ENCODE data around the gene PLA2G4A. TPM values are rescaled to one million over a fixed set of nuclear protein-coding genes. Genes with fewer than 3 reads are reported as not detected.

Gene PLA2G4A
- total RNA-seq, 1 experiment from 2014 or later: 17.4 TPM

DNA sequence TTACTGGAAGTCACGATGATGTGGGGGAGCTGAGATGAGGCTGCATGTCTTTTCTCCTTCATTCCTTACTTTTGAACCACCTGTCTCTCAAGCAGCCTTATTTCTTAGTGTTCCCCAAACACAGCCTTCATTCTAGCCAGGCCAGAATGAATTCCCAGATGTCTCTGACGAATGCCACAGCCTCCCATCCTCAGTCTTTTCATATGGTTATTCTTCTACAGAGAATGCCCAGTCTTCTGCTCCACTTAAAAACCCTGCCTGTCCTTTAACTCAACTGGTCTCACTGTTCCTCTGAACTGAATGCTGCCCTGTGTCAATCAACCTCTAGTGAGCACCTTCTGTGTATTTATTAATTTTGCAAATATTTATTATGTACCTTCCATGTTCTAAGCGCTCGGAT lies 156.2 kb downstream of the PLA2G4A start:
- DNase-seq (ENCODE audit: low read depth): no peak
- in situ Hi-C loops (cut with HindIII; ENCODE audit: low pct_unique_long_range_greater_than_20kb, low sequenced_read_pairs): no loop called here

DNA sequence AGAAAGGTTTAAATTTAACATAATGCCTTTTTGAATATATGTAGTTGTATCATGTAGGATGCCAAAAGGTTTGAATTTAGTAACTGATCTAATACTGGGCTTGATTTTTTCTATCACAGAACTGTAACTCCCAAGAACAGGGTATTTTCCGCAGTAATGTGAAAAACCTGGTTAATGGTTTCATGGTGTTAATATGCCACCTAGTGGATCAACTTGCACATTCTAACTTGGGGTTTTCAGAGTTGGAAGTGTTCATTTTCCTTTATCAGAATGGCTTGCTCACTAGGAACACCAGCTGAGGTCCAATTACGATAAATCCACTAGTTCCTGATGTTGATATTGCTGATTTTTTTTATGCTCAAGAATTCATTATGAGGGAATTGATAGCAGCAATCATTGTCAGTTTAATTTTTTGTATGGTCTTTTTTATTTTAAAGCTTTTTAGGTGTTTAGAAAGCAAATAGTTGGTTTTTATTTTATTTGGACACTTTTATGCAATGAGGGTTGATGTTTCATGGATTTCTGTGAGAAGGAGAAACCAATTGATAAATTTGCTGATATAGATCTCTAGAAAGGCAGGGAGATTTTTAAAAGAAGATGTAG lies 157.2 kb downstream of the PLA2G4A start:
- in situ Hi-C loops (cut with HindIII; ENCODE audit: low pct_unique_long_range_greater_than_20kb, low sequenced_read_pairs): no loop called here
- DNase-seq (ENCODE audit: low read depth): peak; percentile 42

DNA sequence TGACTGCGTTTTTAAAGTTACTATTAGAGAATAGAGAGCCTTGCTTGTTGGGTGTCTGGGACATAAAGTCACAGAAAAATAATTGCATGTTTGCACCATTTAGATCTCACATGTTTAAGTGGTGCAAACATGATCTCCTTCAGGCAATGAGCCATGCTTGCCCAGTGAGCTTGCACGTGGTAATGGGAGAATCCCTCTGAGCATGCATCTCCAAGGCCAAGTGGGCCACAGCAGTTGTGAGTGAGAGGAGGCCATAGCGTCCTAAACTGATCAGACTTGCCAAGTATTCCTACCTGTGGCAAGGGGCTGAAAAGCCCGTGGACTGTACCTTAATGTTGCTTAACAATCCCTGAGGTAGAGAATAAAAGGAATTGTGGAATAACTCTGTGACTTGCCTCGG lies 158.3 kb downstream of the PLA2G4A start:
- in situ Hi-C loops (cut with HindIII; ENCODE audit: low pct_unique_long_range_greater_than_20kb, low sequenced_read_pairs): no loop called here
- DNase-seq (ENCODE audit: low read depth): no peak

DNA sequence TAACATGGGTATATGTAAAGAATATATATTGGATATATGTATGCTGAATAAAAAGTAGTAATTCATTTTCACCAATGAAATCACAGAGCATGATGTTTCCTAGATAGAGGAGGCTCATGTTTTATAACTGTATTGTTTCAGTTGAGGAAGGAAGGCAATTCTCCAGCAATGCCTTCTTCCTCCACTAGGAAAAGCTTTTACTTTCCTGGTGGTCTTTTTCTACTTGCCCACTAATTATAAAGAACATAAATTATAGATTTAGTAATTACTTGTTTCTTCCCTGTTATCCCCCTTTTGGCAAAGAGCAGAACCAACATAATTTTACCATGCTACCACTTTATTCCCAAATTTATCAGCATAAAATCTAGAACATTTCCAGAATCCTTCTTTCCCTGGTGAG lies 159.0 kb downstream of the PLA2G4A start:
- in situ Hi-C loops (cut with HindIII; ENCODE audit: low pct_unique_long_range_greater_than_20kb, low sequenced_read_pairs): no loop called here
- DNase-seq (ENCODE audit: low read depth): no peak

DNA sequence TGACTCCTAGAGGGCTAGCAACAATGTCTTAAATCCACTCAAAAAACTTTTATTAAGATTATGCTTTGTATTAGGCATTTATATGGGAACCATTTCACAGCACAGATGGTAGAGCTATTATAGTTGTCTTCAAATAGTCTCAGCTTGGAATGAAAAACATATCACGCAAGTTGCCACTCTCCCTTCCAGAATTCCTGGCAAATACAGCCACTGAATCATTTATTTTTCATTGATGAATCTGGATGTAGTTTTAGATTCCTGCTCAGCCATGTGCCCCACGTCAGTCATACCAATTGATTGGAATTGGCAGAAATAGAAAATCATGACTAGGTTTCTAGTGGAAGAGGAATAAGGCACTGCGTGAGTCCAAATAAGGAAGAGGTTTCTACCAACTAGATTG lies 165.2 kb downstream of the PLA2G4A start:
- DNase-seq (ENCODE audit: low read depth): no peak
- in situ Hi-C loops (cut with HindIII; ENCODE audit: low pct_unique_long_range_greater_than_20kb, low sequenced_read_pairs): no loop called here

DNA sequence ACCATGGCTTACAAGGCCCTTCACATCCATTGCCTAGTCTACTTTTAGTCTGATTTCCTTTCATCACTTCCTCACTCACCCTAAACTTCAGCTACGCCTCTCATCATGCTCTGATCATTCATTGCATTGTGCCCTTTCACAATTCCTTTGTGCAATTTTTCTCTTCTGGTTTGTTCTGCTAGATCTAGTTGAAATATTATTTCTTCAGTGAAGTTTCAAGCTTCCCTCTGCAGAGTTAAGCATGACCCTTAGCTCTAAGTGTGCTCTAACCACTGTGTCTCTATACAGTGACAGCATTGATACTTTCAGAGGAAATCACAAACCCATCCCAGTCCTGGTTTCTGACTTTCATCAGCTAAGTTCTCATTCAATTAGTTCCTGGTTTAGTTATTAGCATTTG lies 166.1 kb downstream of the PLA2G4A start:
- in situ Hi-C loops (cut with HindIII; ENCODE audit: low pct_unique_long_range_greater_than_20kb, low sequenced_read_pairs): no loop called here
- DNase-seq (ENCODE audit: low read depth): no peak

DNA sequence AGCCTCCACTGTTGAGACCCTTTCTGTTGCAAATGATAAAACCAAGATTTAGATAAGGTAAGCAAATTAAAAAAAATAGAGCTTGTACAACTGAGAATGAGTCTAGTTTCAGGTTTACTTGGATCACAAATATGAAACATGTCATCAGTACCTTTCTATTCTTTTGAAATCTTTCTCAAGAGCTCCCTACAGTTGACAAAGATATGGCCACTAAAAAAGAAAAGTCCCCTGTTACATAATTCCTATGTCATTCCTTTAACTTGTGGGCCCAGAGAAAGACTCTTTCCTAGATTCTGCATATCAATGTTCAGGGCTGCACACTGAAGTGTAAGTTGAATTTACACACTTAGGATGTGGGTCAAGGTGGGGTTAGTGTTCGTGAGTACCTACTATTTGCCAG lies 168.1 kb downstream of the PLA2G4A start:
- no peak for DNase-seq (ENCODE audit: low read depth)
- in situ Hi-C loops (cut with HindIII; ENCODE audit: low pct_unique_long_range_greater_than_20kb, low sequenced_read_pairs): no loop called here

DNA sequence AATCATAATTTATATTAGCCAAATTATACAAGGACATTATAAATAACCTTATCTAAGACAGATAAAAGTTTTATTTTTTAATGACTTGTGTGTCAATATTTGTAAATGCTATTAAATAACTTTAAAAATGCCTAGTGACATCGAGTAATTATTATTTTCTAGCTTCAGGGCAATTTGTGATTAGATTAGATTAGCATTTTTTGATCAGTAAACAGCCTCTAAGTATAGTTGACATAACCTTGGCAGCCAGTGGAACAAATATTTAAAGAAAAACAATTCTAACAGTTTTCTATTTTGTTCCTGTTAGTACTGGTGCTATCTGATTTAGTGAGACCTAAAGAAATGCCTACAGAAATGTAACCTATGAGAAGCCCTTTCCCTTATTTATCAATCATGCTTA lies 169.1 kb downstream of the PLA2G4A start:
- no peak for DNase-seq (ENCODE audit: low read depth)
- in situ Hi-C loops (cut with HindIII; ENCODE audit: low pct_unique_long_range_greater_than_20kb, low sequenced_read_pairs): no loop called here

DNA sequence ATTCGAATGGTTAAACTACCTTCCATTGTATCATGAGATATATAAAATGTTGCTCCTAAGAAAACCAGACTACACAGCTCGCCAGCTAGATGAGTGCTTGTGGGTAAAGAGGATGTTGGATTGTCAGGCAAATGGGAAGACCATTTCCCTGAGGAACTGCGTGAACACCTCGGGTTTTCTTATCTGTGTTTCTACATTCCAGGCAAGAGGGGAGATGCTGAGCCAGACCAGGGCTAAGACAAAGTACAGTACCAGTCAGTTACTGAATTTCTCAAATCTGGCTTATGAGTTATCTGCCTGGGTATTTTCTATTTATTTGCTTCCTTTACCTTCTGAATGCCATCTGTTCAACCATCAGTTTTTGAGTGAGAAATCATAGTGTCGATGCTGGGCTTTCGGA lies 170.8 kb downstream of the PLA2G4A start:
- DNase-seq (ENCODE audit: low read depth): no peak
- in situ Hi-C loops (cut with HindIII; ENCODE audit: low pct_unique_long_range_greater_than_20kb, low sequenced_read_pairs): no loop called here

DNA sequence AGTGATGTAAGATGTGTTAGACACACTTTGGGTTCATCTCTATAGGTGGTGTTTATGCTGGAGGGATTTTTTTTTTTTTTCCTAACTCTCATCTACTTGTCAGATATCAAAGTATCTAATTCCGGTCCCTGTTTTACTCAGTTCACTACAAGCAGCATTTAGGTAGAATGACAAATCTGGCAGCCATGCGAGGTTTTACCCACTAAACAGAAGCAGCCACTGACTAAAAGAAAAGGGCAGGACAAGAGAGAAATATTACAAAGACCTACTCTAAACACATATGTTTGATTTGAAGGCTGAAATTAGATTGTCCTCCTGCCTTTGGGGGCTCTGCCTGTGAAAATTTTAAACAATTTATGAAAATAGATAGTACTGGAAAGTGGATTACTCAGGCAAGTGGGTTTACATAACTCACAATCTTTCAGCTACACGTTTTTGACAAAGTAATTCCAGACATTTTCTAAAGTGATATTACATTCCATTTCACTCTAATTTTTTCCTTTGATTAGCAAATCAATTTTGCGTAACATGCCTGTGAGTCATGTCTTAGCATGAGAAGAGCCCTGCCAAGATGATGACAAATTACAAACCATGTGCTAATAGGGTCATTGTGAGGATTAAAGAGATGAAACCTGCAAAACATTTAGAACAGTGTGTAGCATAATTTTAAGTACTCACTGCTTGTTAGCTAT lies 172.6 kb downstream of the PLA2G4A start:
- in situ Hi-C loops (cut with HindIII; ENCODE audit: low pct_unique_long_range_greater_than_20kb, low sequenced_read_pairs): no loop called here
- DNase-seq (ENCODE audit: low read depth): no peak

DNA sequence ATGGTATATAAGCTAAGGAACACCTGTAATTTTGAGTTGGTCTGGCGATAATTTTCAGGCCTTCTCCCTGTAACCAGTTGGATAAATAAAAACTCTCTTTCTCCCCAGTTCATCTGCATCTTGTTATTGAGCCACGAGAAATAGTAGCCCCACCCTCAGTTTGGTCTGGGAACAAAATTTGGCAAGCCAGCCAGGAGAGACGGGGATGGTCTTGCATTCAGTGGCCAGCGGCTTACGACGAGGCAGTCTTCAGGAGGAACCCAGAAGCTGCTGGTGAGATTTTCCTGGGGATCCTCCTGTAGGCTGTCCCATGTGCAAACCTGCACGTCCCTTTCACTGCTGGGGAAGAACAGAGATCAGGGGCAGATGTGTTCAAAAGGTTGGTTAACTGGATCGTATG lies 174.6 kb downstream of the PLA2G4A start:
- no peak for DNase-seq (ENCODE audit: low read depth)
- in situ Hi-C loops (cut with HindIII; ENCODE audit: low pct_unique_long_range_greater_than_20kb, low sequenced_read_pairs): no loop called here

DNA sequence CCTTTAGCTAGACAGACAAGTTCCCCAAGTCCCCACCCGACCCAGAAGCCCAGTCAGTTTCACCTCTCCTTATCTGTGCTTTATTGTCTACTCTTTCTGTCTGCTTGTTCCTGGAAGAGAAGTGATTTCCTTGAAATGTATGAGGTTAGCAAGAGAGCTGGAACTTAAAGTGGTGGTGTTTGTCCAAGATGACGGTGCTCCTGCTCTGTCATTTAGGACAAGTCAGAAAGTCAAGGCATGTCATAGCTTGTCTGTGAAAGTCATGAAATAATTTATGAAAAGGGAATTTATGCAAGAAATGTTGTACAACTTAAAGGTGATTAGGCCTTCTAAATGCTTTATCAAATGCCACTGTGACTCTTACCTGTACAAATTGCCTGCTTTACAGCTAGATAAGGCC lies 178.1 kb downstream of the PLA2G4A start:
- DNase-seq (ENCODE audit: low read depth): no peak
- in situ Hi-C loops (cut with HindIII; ENCODE audit: low pct_unique_long_range_greater_than_20kb, low sequenced_read_pairs): no loop called here

DNA sequence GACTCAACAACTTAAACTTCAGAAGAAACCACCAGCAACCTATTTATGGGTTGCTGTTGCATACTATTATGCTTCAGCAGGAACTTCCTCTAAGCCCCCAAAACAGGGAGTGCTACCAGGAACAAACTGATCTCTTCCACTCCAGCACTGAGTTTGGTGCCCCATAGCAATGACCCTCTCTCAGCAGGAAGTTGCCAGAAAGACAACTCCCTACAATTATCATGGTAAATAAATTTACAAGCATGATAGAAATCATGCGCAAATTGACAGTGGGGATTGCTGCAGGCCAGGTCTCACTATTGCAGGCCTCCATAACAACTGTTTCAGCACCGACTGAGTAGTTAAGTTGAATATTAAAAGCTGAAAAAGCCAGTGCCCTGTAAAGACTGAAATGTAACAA lies 180.6 kb downstream of the PLA2G4A start:
- in situ Hi-C loops (cut with HindIII; ENCODE audit: low pct_unique_long_range_greater_than_20kb, low sequenced_read_pairs): no loop called here
- DNase-seq (ENCODE audit: low read depth): no peak

DNA sequence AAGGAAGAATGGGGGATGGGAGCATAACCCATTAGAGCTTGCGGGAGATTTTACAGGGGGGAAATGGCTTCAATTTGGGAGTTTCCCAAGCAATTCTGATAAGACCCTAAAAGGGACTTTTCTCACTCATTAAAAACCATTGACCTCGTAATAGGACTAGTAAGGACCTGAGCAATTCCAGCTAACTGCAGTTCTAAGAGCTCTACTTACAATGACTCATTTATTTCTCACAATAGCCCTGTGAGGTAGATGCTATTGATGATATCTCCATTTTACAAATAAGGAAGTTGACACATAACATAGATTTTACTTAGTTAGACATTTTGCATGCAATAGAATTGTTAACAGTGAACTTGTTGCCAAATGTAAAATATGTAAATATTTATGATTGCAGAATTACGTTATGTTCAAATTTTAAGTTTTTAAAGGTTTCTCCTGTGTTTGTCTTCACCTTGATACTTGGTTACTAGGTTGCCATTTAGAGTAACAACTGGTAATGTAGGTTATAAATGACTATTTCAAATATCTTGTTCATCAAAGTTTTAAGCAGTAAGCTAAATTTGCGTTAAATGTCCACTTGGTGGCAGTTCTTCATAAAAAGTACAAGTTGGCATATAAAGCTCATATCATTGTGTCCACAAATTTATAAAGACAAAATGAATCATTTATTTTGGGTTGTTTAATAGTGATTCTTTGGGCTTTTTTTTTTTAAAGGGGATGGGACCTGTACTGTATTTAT lies 182.0 kb downstream of the PLA2G4A start:
- in situ Hi-C loops (cut with HindIII; ENCODE audit: low pct_unique_long_range_greater_than_20kb, low sequenced_read_pairs): no loop called here

DNA sequence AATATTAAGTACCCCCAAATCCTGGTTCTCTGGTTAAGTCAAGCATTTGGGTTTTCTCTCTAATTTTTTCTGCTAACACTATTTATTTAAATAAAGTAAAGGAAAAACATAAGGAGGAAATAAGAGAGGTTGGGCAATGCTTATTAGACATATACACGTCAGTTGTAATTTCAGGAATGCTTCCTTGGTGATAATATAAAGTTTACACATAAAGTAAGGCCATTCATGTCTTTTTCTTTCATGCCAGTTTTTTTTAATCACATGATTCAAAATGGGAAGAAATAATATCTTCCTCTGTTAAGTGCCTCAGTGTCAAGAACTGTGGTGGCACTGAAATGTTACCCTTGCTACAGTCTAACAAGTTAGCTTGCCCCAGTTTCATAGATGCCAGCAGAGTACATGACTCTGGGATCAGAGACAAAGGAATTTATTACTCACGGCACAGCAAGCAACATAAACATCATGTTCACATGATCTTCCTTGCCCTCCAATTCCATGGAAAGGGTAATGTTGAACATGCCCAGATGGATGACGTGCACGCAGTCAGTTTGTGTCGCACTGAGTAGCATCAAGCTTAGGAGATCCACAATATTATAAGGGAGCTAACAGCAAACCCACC lies 184.9 kb downstream of the PLA2G4A start:
- no peak for DNase-seq (ENCODE audit: low read depth)
- in situ Hi-C loops (cut with HindIII; ENCODE audit: low pct_unique_long_range_greater_than_20kb, low sequenced_read_pairs): no loop called here

More for the DNA sequence above, 182.0 kb downstream of the PLA2G4A start:
- no peak for DNase-seq (ENCODE audit: low read depth)

DNA sequence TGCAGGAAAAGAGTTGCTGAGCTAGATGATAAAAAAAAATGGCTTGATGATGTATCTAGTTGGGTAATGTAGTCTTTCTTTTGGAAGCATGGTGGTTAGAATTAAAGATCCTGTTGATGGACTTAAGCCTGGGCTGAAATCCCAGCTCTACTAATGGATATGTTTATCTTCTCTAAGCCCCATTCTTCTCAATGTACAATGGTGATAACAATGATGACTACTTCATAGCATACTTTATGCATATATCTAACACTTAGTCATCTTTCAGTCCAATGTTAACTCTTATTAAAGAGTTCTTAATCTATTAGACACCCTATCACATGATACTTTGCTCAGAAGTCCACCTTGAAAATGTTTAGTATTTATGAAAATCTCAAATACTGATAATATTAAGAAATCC lies 189.5 kb downstream of the PLA2G4A start:
- in situ Hi-C loops (cut with HindIII; ENCODE audit: low pct_unique_long_range_greater_than_20kb, low sequenced_read_pairs): no loop called here

DNA sequence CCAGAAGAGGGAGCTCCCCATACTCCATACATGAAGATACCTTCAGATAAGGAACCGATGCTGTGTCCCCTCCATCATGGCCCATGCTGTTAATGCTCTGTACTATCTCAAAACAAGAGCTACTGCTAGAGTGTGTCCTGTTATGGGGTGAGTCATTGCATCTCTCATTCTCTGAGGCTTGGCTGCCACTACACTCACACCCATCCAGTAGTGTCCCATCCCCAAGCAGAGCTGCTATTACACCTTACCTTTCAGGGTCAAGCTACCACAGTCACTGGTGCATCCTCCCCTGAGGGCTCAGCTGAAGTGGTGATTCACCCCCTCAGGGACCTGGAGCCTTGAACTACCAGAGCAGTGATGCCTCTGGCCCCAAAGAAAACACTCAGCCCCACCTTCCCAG lies 198.5 kb downstream of the PLA2G4A start:
- in situ Hi-C loops (cut with HindIII; ENCODE audit: low pct_unique_long_range_greater_than_20kb, low sequenced_read_pairs): no loop called here
- DNase-seq (ENCODE audit: low read depth): no peak

More for the DNA sequence above, 189.5 kb downstream of the PLA2G4A start:
- no peak for DNase-seq (ENCODE audit: low read depth)

DNA sequence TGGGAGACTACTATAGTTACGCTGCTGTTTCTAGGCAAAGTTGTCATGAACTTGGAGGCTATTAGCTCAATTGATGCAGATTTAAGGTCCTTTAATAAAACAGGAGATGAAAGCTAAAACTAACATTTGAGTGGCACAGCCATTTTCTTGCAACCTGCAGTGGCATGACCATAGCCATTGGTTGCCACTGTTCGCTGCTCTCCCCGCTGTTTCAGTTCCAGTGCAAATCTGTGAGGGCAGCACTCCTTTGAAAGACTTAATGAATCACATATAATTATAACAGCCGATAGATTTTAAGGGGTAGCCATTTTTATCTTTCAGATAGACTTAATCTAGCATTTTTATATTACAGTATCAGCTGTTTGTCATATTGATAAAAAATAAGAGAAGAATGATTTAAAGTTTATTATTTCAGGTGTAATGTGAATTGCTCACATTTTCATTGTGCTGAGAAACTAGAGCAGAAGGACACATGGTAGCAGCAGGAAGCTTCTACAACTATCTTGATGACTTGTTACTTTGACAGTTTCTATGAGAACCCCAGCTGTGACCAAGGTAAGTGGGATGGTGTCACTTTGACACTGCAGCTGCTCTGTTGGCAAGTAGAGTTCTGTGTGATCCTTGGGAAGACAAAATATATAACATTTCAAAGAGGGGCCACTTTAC lies 203.7 kb downstream of the PLA2G4A start:
- DNase-seq (ENCODE audit: low read depth): no peak
- in situ Hi-C loops (cut with HindIII; ENCODE audit: low pct_unique_long_range_greater_than_20kb, low sequenced_read_pairs): no loop called here
